HG03457 (cell line): ENCODE measurements around the gene NUB1.

ENCODE experiments used
- ATAC-seq: cut with Tn5 transposase; IDR thresholded peaks from one replicate; pipeline ENCODE4 v1.9.1; 2021; ENCODE audit warnings: moderate number of reproducible peaks; ENCODE audit not compliant: unreplicated experiment

The NUB1 gene

GRCh38 chr7:151313857-151314256 is 27.8 kb upstream of the NUB1 start:
- no peak for ATAC-seq

GRCh38 chr7:151314401-151314800 is 27.2 kb upstream of the NUB1 start:
- no peak for ATAC-seq

GRCh38 chr7:151315038-151315655 is 26.5 kb upstream of the NUB1 start:
- no peak for ATAC-seq

DNA sequence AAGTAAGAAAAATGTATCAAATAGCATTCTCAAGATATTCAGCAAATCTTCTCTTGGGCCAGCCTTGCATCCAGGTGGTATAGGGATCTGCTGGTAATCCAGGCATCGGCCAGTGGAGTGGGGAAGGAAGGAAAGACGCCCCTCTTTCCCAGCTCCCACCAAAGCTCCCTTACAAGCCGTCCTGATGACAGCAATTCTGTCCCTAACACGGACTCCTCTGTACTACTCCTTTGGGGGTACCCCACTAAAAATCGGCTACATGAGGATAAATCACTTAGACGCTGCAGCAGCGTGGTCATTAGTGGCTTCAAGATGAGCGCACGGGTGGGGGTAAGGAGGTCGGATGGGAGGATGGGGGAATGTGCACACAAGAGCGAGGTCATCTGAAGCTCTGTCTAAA is 24.7 kb upstream of the NUB1 start:
- no peak for ATAC-seq

DNA sequence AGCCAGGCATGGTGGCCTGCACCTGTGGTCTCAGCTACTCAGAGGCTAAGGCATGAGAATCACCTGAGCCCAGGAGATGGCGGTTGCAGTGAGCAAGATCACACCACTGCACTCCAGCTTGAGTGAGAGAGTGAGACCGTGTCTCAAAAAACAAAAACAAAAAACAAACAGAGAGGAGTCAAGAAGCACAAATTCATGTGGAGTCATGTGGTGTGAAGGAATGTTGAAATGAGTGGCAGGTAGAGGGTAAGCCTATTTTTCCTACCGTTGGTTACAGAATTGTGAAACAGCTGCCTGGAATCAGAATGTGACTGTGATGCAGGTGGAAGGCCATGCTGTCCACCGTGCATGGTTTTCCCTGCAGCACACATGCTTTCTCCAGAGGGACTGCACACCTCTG is 23.7 kb upstream of the NUB1 start:
- ATAC-seq = no peak

- no peak for ATAC-seq
Measured at GRCh38 chr7:151319189-151319588, 22.4 kb upstream of the NUB1 start.

- ATAC-seq = no peak
Measured at GRCh38 chr7:151320263-151320845, 21.3 kb upstream of the NUB1 start.

DNA sequence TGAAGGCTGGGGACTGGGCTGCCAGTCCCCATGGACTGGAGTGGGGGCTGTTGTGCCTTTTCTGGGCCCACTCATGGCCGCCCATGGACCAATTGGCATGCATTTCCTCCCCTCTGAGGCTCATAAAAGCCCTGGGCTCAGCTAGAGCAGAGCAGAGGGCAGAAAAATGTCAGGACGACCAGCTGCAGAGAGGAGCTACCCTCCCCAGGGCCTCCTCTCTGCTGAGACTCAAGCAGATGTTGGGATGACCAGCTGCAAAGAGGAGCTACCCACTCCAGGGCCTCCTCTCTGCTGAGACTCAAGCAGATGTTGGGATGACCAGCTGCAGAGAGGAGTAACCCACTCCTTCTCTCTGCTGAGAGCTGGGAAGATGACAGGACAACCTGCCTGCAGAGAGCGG is 20.3 kb upstream of the NUB1 start:
- no peak for ATAC-seq

DNA sequence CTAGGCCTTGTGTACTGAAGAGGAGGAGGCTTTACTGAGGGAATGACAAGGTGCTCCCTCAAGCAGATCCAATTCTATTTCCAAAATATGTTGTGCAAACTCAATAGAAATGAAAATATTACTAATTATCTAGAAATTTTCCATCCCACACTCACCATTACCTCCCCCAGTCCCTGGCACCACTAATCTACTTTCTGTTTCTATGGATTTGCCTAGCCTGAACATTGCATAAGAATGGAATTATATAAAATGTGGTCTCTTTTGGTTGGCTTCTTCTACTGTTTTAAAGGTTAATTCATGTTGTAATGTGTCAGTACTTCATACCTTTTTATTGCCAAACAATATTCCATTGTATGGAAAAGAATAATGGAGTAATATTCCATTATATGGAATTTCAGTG is 18.7 kb upstream of the NUB1 start:
- no peak for ATAC-seq

GRCh38 chr7:151327022-151327421 is 14.6 kb upstream of the NUB1 start:
- no peak for ATAC-seq

GRCh38 chr7:151327659-151328058 is 14.0 kb upstream of the NUB1 start:
- no peak for ATAC-seq

DNA sequence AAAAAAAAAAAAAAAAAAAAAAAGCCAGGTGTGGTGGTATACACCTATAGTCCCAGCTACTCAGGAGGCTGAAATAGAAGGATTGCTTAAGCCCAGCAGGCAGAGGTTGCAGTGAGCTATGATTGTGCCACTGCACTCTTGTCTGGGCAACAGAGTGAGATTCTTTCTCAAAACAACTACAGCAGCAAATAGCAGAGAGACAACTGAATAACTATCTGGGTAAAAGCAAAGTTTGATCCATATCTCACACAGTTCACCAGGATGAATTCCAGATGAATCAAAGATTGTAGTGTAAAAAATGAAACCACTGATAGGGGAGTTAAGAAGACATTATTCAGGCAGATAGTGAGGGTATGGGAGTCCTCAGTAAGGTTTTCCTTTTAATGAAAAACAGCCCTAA is 11.4 kb upstream of the NUB1 start:
- ATAC-seq = no peak

- no peak for ATAC-seq
Measured at GRCh38 chr7:151330661-151331060, 11.0 kb upstream of the NUB1 start.

GRCh38 chr7:151334628-151335027 is 7.0 kb upstream of the NUB1 start:
- no peak for ATAC-seq

DNA sequence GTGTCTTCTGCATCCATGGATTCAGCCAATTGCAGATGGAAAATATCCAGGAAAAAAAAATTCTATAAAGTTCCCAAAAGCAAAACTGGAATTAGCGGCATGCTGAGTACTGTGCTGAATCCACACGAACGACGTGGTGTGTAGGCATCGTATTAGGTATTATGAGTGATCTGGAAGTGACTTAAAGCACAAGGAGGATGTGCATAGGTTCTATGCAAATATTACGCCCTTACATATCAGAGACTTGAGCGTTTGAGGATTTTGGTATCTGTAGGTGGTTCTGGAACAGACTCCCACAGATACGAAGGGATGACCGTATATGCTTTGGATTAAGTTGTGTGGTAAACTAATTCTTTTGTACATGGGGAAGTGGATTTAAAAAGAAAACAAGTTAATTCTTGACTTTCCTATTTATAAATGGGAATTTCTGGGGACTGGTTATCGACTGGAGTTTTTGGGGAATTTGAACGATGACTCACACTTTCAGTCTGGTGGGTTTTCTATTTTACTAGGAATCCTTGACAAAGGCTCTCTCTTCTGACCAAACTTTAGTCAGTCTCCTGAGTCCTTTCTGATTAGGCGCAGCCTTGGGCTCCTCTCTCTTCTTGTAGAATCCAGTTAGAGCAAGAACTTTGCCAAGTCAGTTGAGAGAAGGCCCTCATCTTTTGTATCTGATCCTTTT is 5.4 kb upstream of the NUB1 start:
- no peak for ATAC-seq

DNA sequence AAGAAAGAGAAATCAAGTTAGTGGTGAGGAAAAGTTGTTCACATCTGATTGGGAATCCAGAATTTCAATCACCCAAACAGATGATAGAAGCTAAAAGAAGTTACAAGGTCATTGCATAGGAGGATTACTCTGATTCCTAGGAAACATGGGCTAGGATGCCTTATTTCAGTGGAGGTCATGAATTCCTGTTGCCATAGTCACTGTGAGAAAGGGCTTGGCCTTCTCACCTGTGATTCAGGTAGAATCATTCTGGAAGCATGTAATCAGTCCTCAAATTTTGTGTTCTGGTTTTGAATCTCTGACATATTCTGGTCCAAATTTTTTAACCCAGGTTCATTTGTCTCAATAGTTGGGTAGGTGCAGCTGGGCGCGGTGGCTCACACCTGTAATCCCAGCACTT is 4.3 kb upstream of the NUB1 start:
- no peak for ATAC-seq

- no peak for ATAC-seq
Measured at GRCh38 chr7:151338809-151339208, 2.8 kb upstream of the NUB1 start.

GRCh38 chr7:151339651-151340382 is 1.8 kb upstream of the NUB1 start:
- peak; percentile 34 for ATAC-seq

DNA sequence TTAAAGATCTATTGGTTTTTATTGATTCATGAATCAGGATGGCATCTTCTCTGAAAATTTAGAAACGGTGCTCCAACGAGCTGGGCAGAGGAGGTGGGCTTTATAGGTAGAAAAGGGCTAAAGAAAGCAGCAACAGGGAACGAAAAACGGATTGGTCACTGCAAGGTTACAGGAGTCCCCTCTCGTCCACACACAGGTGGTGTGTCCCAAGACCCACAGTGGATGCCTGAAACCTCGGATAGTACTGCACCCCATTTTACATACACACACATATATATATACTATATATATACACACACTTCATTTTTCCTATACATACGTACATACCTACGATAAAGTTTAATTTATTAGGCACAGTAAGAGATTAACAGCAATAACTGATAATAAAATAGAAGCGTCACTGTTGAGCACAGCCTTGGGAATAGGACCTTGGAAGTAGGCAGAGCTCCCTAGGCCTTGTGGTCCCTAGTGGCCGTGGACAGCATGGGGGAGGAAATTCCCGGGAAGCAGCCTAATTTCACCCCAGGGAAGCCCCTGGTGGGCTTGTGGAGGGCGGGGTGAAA is 737 bp upstream of the NUB1 start:
- peak; percentile 3 for ATAC-seq

- ATAC-seq = peak; percentile 44
Measured at GRCh38 chr7:151342102-151342646, 562 bp downstream of the NUB1 start.

- no peak for ATAC-seq
Measured at GRCh38 chr7:151342811-151343210, 1.2 kb downstream of the NUB1 start.
